MG63 (cell line): ENCODE measurements around the gene DENND11. TPM values are rescaled to one million over a fixed set of nuclear protein-coding genes. Genes with fewer than 3 reads are reported as not detected.
"Not testable (repeated sequence)": the region's sequence is repeated elsewhere in the genome, so short reads cannot be mapped to it uniquely, and the experiment has no call there.

ENCODE experiments used
- DNase-seq: peaks from one replicate; pipeline ENCODE4 v3.0.0-alpha.2; 2020
- H3K27me3 ChIP-seq: fragments of 250-450 bp; sonication (Bioruptor Pico); 2 replicates; pipeline ENCODE4 v1.5.1; 2020; ENCODE audit warnings: mild to moderate bottlenecking, moderate library complexity
- H3K36me3 ChIP-seq: fragments of 250-450 bp; sonication (Bioruptor Pico); 2 replicates; pipeline ENCODE4 v1.5.1; 2020; ENCODE audit warnings: mild to moderate bottlenecking, moderate library complexity
- H3K4me3 ChIP-seq: fragments of 250-450 bp; sonication (Bioruptor Pico); 2 replicates; pipeline ENCODE4 v1.5.1; 2020; ENCODE audit warnings: mild to moderate bottlenecking, moderate library complexity
- H3K9me3 ChIP-seq: fragments of 250-450 bp; sonication (Bioruptor Pico); 2 replicates; pipeline ENCODE4 v1.5.1; 2020; ENCODE audit warnings: mild to moderate bottlenecking, moderate library complexity
- total RNA-seq: library from RNA; depleted of rRNA; stranded (reverse); fragments of >200 nt; shearing (Covaris generic); gene quantifications from 2 replicates; pipeline ENCODE4 v1.2.3, GENCODE V29; 2014; ENCODE audit warnings: low replicate concordance

DENND11 gene
- total RNA-seq, 1 experiment from 2014 or later: 2.1 TPM

- no peak for DNase-seq
- Histone ChIP-seq H3K9me3 (no peaks in the 10 kb centered on the region), H3K27me3 (no peaks in the 10 kb centered on the region), H3K36me3 (no peaks in the 10 kb centered on the region), H3K4me3 (no peak overlapping the region)
Measured at GRCh38 chr7:141696348-141696747, 5.6 kb downstream of the DENND11 start.

GRCh38 chr7:141695803-141696289 lies 6.1 kb downstream of the DENND11 start:
- Histone ChIP-seq H3K9me3 (no peaks in the 10 kb centered on the region), H3K36me3 (no peaks in the 10 kb centered on the region), H3K4me3 (no peak overlapping the region), H3K27me3 (no peaks in the 10 kb centered on the region)
- DNase-seq: no peak

- H3K36me3 ChIP-seq: no peaks in the 10 kb centered on the region
- H3K27me3 ChIP-seq: no peaks in the 10 kb centered on the region
- no peaks in the 10 kb centered on the region for H3K9me3 ChIP-seq
- no peak overlapping the region for H3K4me3 ChIP-seq
- DNase-seq: no peak
Measured at GRCh38 chr7:141693082-141693481, 8.9 kb downstream of the DENND11 start.

GRCh38 chr7:141691961-141692360 lies 10.0 kb downstream of the DENND11 start:
- H3K27me3 ChIP-seq: no peaks in the 10 kb centered on the region

GRCh38 chr7:141691540-141691939 lies 10.4 kb downstream of the DENND11 start:
- no peak for DNase-seq
- H3K36me3 ChIP-seq: no peaks in the 10 kb centered on the region
- no peaks in the 10 kb centered on the region for H3K9me3 ChIP-seq
- H3K4me3 ChIP-seq: no peak overlapping the region
- H3K27me3 ChIP-seq: no peaks in the 10 kb centered on the region

More at GRCh38 chr7:141691961-141692360, 10.0 kb downstream of the DENND11 start:
- no peak for DNase-seq
- Histone ChIP-seq H3K9me3 (no peaks in the 10 kb centered on the region), H3K36me3 (no peaks in the 10 kb centered on the region), H3K4me3 (no peak overlapping the region)

GRCh38 chr7:141689072-141689825 lies 12.7 kb downstream of the DENND11 start:
- not testable (repeated sequence) for DNase-seq, H3K4me3 ChIP-seq, H3K27me3 ChIP-seq, H3K9me3 ChIP-seq, H3K36me3 ChIP-seq

GRCh38 chr7:141688043-141688442 lies 13.9 kb downstream of the DENND11 start:
- Histone ChIP-seq H3K36me3 (no peaks in the 10 kb centered on the region), H3K9me3 (no peaks in the 10 kb centered on the region), H3K4me3 (no peak overlapping the region), H3K27me3 (no peaks in the 10 kb centered on the region)
- no peak for DNase-seq

GRCh38 chr7:141686670-141687069 lies 15.3 kb downstream of the DENND11 start:
- no peak for DNase-seq
- Histone ChIP-seq H3K9me3 (no peaks in the 10 kb centered on the region), H3K4me3 (no peak overlapping the region), H3K36me3 (no peaks in the 10 kb centered on the region), H3K27me3 (no peaks in the 10 kb centered on the region)

GRCh38 chr7:141686074-141686473 lies 15.9 kb downstream of the DENND11 start:
- Histone ChIP-seq H3K27me3 (no peaks in the 10 kb centered on the region), H3K4me3 (no peak overlapping the region), H3K9me3 (no peaks in the 10 kb centered on the region), H3K36me3 (no peaks in the 10 kb centered on the region)
- DNase-seq: no peak

- Histone ChIP-seq H3K4me3 (no peak overlapping the region), H3K27me3 (no peaks in the 10 kb centered on the region), H3K9me3 (no peaks in the 10 kb centered on the region), H3K36me3 (no peaks in the 10 kb centered on the region)
- no peak for DNase-seq
Measured at GRCh38 chr7:141685285-141686023, 16.5 kb downstream of the DENND11 start.

GRCh38 chr7:141679014-141679413 lies 23.0 kb downstream of the DENND11 start:
- Histone ChIP-seq H3K9me3 (no peaks in the 10 kb centered on the region), H3K4me3 (no peak overlapping the region), H3K27me3 (no peaks in the 10 kb centered on the region), H3K36me3 (no peaks in the 10 kb centered on the region)
- no peak for DNase-seq

GRCh38 chr7:141676618-141677017 lies 25.3 kb downstream of the DENND11 start:
- DNase-seq: no peak
- Histone ChIP-seq H3K9me3 (no peaks in the 10 kb centered on the region), H3K36me3 (no peaks in the 10 kb centered on the region), H3K4me3 (no peak overlapping the region), H3K27me3 (no peaks in the 10 kb centered on the region)

- H3K36me3 ChIP-seq: no peaks in the 10 kb centered on the region
- no peak overlapping the region for H3K4me3 ChIP-seq
- H3K27me3 ChIP-seq: no peaks in the 10 kb centered on the region
- no peaks in the 10 kb centered on the region for H3K9me3 ChIP-seq
- DNase-seq: no peak
Measured at GRCh38 chr7:141675436-141676215, 26.3 kb downstream of the DENND11 start.

- no peaks in the 10 kb centered on the region for H3K36me3 ChIP-seq
- no peak overlapping the region for H3K4me3 ChIP-seq
- no peaks in the 10 kb centered on the region for H3K27me3 ChIP-seq
- no peak for DNase-seq
- no peaks in the 10 kb centered on the region for H3K9me3 ChIP-seq
Measured at GRCh38 chr7:141674702-141675101, 27.3 kb downstream of the DENND11 start.

- Histone ChIP-seq H3K27me3 (no peaks in the 10 kb centered on the region), H3K4me3 (no peak overlapping the region), H3K9me3 (no peaks in the 10 kb centered on the region), H3K36me3 (no peaks in the 10 kb centered on the region)
- no peak for DNase-seq
Measured at GRCh38 chr7:141674171-141674671, 27.7 kb downstream of the DENND11 start.

GRCh38 chr7:141673346-141673745 lies 28.6 kb downstream of the DENND11 start:
- no peak overlapping the region for H3K4me3 ChIP-seq
- no peak for DNase-seq
- H3K36me3 ChIP-seq: no peaks in the 10 kb centered on the region
- H3K9me3 ChIP-seq: no peaks in the 10 kb centered on the region
- no peaks in the 10 kb centered on the region for H3K27me3 ChIP-seq
